KMS-11 (cell line): ENCODE results near the gene ASIC3.
A peak's percentile ranks its signal among the peaks of the same experiment; 100 is the strongest.

ENCODE experiments used
- H2AFZ ChIP-seq: fragments of 200-600 bp; sonication (generic); 2 replicates; pipeline ENCODE4 v1.6.1; 2016; ENCODE audit warnings: antibody characterized with exemption, mixed run types, low read depth
- H3K27ac ChIP-seq: fragments of 200-600 bp; sonication (generic); 2 replicates; pipeline ENCODE4 v1.6.1; 2016; ENCODE audit warnings: mild to moderate bottlenecking, mixed run types
- H3K27me3 ChIP-seq: fragments of 200-600 bp; sonication (generic); 2 replicates; pipeline ENCODE4 v1.6.1; 2017; ENCODE audit warnings: mild to moderate bottlenecking, low read depth, mixed run types, moderate library complexity; ENCODE audit not compliant: insufficient read depth
- H3K36me3 ChIP-seq: fragments of 200-600 bp; sonication (generic); 2 replicates; pipeline ENCODE4 v1.6.1; 2017; ENCODE audit warnings: mild to moderate bottlenecking, mixed run types; ENCODE audit not compliant: insufficient read depth
- H3K4me1 ChIP-seq: fragments of 200-600 bp; sonication (generic); 2 replicates; pipeline ENCODE4 v1.6.1; 2016; ENCODE audit warnings: mild to moderate bottlenecking, low read depth, mixed run types; ENCODE audit not compliant: poor library complexity, severe bottlenecking
- H3K4me2 ChIP-seq: fragments of 200-600 bp; sonication (generic); 2 replicates; pipeline ENCODE4 v1.7.0; 2016; ENCODE audit warnings: mild to moderate bottlenecking, mixed run types
- H3K4me3 ChIP-seq: fragments of 200-600 bp; sonication (generic); IDR thresholded peaks from 2 replicates; pipeline ENCODE4 v1.6.1; 2017; ENCODE audit warnings: low read depth, low read length, mixed read lengths; ENCODE audit not compliant: insufficient read depth
- H3K79me2 ChIP-seq: fragments of 200-600 bp; sonication (generic); 2 replicates; pipeline ENCODE4 v1.6.1; 2016; ENCODE audit warnings: low read depth, mixed run types; ENCODE audit not compliant: insufficient read depth
- H3K9ac ChIP-seq: fragments of 200-600 bp; sonication (generic); 2 replicates; pipeline ENCODE4 v1.6.1; 2016; ENCODE audit warnings: mild to moderate bottlenecking, mixed run types
- H4K20me1 ChIP-seq: fragments of 200-600 bp; sonication (generic); 2 replicates; pipeline ENCODE4 v1.6.1; 2016; ENCODE audit warnings: mild to moderate bottlenecking, mixed run types; ENCODE audit not compliant: insufficient read depth
- TF ChIP-seq, protein P1 (sequence below): fragments of 200-600 bp; sonication (generic); conservative IDR thresholded peaks from 2 replicates; pipeline ENCODE4 v1.6.1; 2017; ENCODE audit warnings: low read depth, mild to moderate bottlenecking, antibody characterized with exemption, low read length, moderate library complexity, mixed read lengths

ASIC3 gene

DNA sequence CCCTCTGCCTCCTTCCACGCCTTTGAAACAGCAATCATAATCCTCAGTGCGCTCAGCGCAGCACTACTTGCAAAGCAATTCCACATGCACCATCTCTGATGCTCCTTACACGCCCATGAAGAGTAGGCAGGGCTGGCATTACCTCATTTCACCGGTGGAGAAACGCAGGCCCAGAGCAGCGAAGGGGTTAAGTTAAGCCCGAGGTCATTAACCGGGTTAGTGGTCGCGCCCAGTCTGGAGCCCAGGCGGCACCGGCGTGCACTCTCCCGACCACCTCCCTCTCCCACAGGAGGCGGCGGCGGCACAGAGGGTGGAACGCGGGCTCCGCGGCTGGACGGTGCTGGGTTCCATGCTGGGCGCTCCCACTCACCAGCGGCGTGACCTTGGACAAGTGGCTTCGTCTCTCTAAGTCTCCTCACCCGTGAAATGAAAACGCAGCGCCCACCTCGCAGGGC lies 31.8 kb downstream of the ASIC3 start:
- H3K4me3 ChIP-seq = peak overlapping the region; percentile 63
- peaks cover 35% of the 10 kb centered on the region for H3K4me1 ChIP-seq
- no peaks in the 10 kb centered on the region for H4K20me1 ChIP-seq
- H3K27ac ChIP-seq = peak overlapping the region; percentile 74
- peak overlapping the region; percentile 91 for H3K9ac ChIP-seq
- TF ChIP-seq, protein P1, sequence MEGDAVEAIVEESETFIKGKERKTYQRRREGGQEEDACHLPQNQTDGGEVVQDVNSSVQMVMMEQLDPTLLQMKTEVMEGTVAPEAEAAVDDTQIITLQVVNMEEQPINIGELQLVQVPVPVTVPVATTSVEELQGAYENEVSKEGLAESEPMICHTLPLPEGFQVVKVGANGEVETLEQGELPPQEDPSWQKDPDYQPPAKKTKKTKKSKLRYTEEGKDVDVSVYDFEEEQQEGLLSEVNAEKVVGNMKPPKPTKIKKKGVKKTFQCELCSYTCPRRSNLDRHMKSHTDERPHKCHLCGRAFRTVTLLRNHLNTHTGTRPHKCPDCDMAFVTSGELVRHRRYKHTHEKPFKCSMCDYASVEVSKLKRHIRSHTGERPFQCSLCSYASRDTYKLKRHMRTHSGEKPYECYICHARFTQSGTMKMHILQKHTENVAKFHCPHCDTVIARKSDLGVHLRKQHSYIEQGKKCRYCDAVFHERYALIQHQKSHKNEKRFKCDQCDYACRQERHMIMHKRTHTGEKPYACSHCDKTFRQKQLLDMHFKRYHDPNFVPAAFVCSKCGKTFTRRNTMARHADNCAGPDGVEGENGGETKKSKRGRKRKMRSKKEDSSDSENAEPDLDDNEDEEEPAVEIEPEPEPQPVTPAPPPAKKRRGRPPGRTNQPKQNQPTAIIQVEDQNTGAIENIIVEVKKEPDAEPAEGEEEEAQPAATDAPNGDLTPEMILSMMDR = no peak
- peak overlapping the region; percentile 59 for H3K4me2 ChIP-seq
- H3K36me3 ChIP-seq = no peaks in the 10 kb centered on the region
- H3K79me2 ChIP-seq = peaks cover 28% of the 10 kb centered on the region
- peak overlapping the region; percentile 65 for H2AFZ ChIP-seq
- H3K27me3 ChIP-seq = no peaks in the 10 kb centered on the region

DNA sequence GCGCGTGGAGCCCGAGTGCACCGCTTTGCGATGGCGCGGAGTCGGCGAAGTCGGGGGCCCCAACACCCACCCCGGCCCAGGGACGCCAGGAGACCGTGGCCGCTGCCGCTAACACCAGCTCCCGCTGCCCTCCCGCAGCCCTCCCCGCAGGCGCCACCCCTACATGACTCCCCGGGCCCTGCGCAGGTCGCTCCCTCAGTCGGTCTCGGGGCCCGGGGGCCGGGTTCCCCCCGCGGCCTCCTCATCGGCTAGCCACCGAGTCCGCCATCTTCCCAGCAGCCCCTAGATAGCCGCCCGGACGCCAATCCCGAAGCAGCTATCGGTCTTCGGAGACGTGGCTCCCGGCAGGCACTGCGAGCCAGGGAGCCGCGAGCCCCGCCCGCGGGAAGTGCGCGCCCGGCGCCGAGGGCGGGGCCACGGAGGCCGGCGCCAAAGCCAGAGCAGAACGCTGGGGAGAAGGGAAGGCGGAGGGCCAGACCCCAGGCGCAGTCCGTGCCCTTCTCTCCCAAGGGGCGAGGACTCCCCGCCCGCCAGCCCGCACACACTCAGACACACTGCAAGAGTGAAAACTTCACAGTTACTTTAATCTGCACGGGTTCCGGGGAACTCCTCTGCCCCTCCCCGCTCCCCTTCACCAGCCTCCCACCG lies 32.3 kb downstream of the ASIC3 start, which contains the start of gene FASTK:
FASTK (minus strand) TSS at position 288 of the 648 bp plus-strand sequence; CDS start at position 245, 43 bp downstream.
- Histone ChIP-seq H3K27me3 (no peaks in the 10 kb centered on the region), H3K4me3 (peak within 1 kb of the TSS; percentile 63), H4K20me1 (no peaks in the 10 kb centered on the region), H2AFZ (peak within 1 kb of the TSS; percentile 65), H3K79me2 (peaks cover 28% of the 10 kb centered on the region), H3K36me3 (no peaks in the 10 kb centered on the region), H3K9ac (peak within 1 kb of the TSS; percentile 91), H3K4me2 (peak within 1 kb of the TSS; percentile 59), H3K27ac (peak within 1 kb of the TSS; percentile 74), H3K4me1 (peaks cover 40% of the 10 kb centered on the region)
- TF ChIP-seq, protein P1 = no peak

DNA sequence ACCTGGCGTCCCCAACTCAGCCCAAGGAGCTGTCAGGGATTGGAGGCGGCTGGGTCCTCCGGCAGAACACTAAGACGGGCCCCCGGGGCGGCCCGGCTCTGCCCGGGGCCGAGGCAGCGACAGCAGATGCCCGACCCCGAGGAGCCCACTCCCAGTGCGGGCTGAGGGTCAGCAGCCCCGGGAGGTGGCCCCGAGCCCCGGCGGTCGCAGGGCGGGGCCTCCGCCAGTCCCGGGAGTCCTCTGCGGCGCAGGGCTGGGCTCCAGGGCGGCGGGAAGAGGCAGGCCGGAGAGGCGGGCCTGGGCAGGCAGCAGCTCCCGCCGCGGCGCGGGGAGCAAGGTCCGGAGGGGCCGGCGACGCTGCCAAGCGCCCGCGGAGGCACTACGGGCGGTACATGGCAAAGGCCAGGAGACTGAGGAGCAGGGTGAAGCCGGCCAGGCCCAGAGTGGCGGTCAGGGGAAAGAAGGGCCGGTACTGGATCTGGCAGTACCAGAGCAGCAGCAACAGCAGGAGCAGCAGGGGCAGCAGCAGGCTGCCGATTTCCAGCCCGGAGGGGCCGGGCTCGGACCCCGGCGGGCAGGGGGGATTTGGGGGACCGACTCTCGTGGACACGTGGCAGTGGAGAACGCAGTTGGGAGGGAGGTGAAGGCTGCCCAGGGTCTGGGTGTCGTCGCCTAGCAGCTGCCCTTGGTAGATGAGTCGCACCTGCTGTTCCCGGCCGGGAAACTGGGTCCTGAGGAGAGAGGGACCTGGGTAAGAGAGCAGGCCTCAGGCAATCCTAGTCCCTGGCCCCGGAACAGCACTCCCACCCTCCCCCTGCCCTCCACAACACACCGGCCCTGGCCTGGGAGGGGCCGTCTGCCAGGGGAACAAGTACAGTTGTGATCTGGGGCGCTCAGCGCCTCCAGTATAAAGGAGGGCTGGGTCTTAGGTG lies 33.1 kb downstream of the ASIC3 start:
- Histone ChIP-seq H3K9ac (peak overlapping the region; percentile 91; the same call in 1 of the 2 replicates), H3K4me2 (peak overlapping the region; percentile 59; the same call in 1 of the 2 replicates), H3K4me1 (peaks cover 43% of the 10 kb centered on the region), H3K36me3 (no peaks in the 10 kb centered on the region), H3K27ac (peak overlapping the region; percentile 74; the same call in 1 of the 2 replicates), H4K20me1 (no peaks in the 10 kb centered on the region), H2AFZ (peak overlapping the region; percentile 65; the same call in 1 of the 2 replicates), H3K27me3 (no peaks in the 10 kb centered on the region), H3K4me3 (no peak overlapping the region), H3K79me2 (peaks cover 28% of the 10 kb centered on the region)
- TF ChIP-seq, protein P1 = no peak
